Keratinocyte (primary cell): ENCODE data around the gene ADGRA3. TPM values are rescaled to one million over a fixed set of nuclear protein-coding genes. Genes with fewer than 3 reads are reported as not detected.

Experiments used
- DNase-seq: peaks from one replicate; pipeline ENCODE4 v3.0.0-alpha.2; 2011; ENCODE audit warnings: low read depth, missing footprints, low spot score
- FAIRE-seq: peaks from 2 replicates; lab custom pipeline; 2011; peaks lifted over from hg19 to GRCh38; lab: Jason Lieb, UNC
- H2AFZ ChIP-seq: 2 replicates; pipeline ENCODE4 v1.6.0; 2012; ENCODE audit warnings: low read length, control low read depth, inconsistent platforms; ENCODE audit not compliant: control insufficient read depth
- H3K27ac ChIP-seq: 2 replicates; pipeline ENCODE4 v1.5.1; 2011; ENCODE audit warnings: low read length; ENCODE audit not compliant: control insufficient read depth, insufficient read depth
- H3K27me3 ChIP-seq: 3 replicates; pipeline ENCODE4 v1.6.0; 2011; ENCODE audit warnings: low read length; ENCODE audit not compliant: control insufficient read depth, insufficient read depth; ENCODE audit errors: extremely low read depth
- H3K36me3 ChIP-seq, 2 experiments: 2 replicates in 1 of 2; 3 replicates in 1 of 2; pipeline ENCODE4 v1.5.1; 2011; ENCODE audit warnings: low read length in 2 of 2, mild to moderate bottlenecking in 1 of 2; ENCODE audit not compliant: control insufficient read depth in 2 of 2, insufficient read depth in 2 of 2; ENCODE audit errors: extremely low read depth in 1 of 2
- H3K4me1 ChIP-seq: 3 replicates; pipeline ENCODE4 v1.5.1; 2011; ENCODE audit warnings: low read length; ENCODE audit not compliant: control insufficient read depth, insufficient read depth; ENCODE audit errors: extremely low read depth
- H3K4me2 ChIP-seq: 3 replicates; pipeline ENCODE4 v1.6.0; 2011; ENCODE audit warnings: low read depth, low read length; ENCODE audit not compliant: control insufficient read depth, insufficient read depth; ENCODE audit errors: extremely low read depth
- H3K4me3 ChIP-seq, 3 experiments: fragments of 200-600 bp in 1 of 3; sonication (generic) in 1 of 3; 2 replicates in 2 of 3; 3 replicates in 1 of 3; pipeline ENCODE4 v1.5.1; 2011 to 2016; ENCODE audit warnings: low read length in 3 of 3, mild to moderate bottlenecking in 3 of 3, control low read depth in 2 of 3, inconsistent platforms in 1 of 3, low read depth in 1 of 3, mixed read lengths in 1 of 3, mixed run types in 1 of 3, moderate library complexity in 1 of 3; ENCODE audit not compliant: control insufficient read depth in 2 of 3, insufficient read depth in 2 of 3; ENCODE audit errors: extremely low read depth in 1 of 3
- H3K79me2 ChIP-seq: 2 replicates; pipeline ENCODE4 v1.6.0; 2012; ENCODE audit warnings: low read length; ENCODE audit not compliant: control insufficient read depth, insufficient read depth
- H3K9ac ChIP-seq: 3 replicates; pipeline ENCODE4 v1.6.0; 2011; ENCODE audit warnings: low read length; ENCODE audit not compliant: control insufficient read depth, insufficient read depth; ENCODE audit errors: extremely low read depth
- H3K9me1 ChIP-seq: 3 replicates; pipeline ENCODE4 v1.6.0; 2011; ENCODE audit warnings: low read length; ENCODE audit not compliant: control insufficient read depth, insufficient read depth; ENCODE audit errors: extremely low read depth
- H3K9me3 ChIP-seq: 2 replicates; pipeline ENCODE4 v1.5.1; 2012; ENCODE audit warnings: low read depth, low read length; ENCODE audit not compliant: control insufficient read depth
- H4K20me1 ChIP-seq: 3 replicates; pipeline ENCODE4 v1.6.0; 2011; ENCODE audit warnings: low read length; ENCODE audit not compliant: control insufficient read depth, insufficient read depth; ENCODE audit errors: extremely low read depth
- EZH2 ChIP-seq: IDR thresholded peaks from one replicate; pipeline ENCODE4 v1.6.1; 2012; ENCODE audit warnings: inconsistent platforms, mild to moderate bottlenecking, low read length, moderate library complexity
- dilution Hi-C: fragments of 300-500 bp; cut with MboI; formaldehyde crosslinking; loops from one replicate; pipeline ENCODE4 v1.7.0; 2020; ENCODE audit warnings: low sequenced_read_pairs; ENCODE audit not compliant: extremely low pct_ligation_motif_present
- polyA plus RNA-seq, 5 experiments: library from polyadenylated mRNA; depleted of rRNA in 3 of 5; stranded (reverse) in 3 of 5; stranded (forward) in 1 of 5; unstranded in 1 of 5; fragments of >200 nt; gene quantifications; 1 replicate in 1 of 5; 2 replicates in 3 of 5; 3 replicates in 1 of 5; pipeline versions ENCODE4 v1.2.1 to v1.2.3, GENCODE V29; 2011 to 2012; ENCODE audit warnings: missing spikeins in 2 of 5, low read depth in 1 of 5, low replicate concordance in 1 of 5
- TF ChIP-seq, protein P1 (sequence below), 3 experiments: IDR thresholded peaks in 1 of 3; conservative IDR thresholded peaks in 1 of 3; optimal IDR thresholded peaks in 1 of 3; 2 replicates in 2 of 3; 3 replicates in 1 of 3; pipeline versions ENCODE3 to v1.5.1; 2011; ENCODE audit warnings: low read length in 3 of 3, mild to moderate bottlenecking in 3 of 3, moderate library complexity in 2 of 3, control low read depth in 1 of 3, inconsistent platforms in 1 of 3; ENCODE audit not compliant: insufficient read depth in 2 of 3; ENCODE audit errors: extremely low read depth in 1 of 3

Gene ADGRA3
- polyA plus RNA-seq, 1 donor (not counting 4 experiments of a cell fraction or from before 2014, with no cell fraction given) = 38.7 TPM

- DNase-seq (no peak), FAIRE-seq (no peak)
- TF ChIP-seq, protein P1, sequence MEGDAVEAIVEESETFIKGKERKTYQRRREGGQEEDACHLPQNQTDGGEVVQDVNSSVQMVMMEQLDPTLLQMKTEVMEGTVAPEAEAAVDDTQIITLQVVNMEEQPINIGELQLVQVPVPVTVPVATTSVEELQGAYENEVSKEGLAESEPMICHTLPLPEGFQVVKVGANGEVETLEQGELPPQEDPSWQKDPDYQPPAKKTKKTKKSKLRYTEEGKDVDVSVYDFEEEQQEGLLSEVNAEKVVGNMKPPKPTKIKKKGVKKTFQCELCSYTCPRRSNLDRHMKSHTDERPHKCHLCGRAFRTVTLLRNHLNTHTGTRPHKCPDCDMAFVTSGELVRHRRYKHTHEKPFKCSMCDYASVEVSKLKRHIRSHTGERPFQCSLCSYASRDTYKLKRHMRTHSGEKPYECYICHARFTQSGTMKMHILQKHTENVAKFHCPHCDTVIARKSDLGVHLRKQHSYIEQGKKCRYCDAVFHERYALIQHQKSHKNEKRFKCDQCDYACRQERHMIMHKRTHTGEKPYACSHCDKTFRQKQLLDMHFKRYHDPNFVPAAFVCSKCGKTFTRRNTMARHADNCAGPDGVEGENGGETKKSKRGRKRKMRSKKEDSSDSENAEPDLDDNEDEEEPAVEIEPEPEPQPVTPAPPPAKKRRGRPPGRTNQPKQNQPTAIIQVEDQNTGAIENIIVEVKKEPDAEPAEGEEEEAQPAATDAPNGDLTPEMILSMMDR (optimal IDR thresholded peaks at IDR 0.05 in 1 of 3, IDR thresholded peaks at IDR 0.05 in 1 of 3, conservative IDR thresholded peaks at IDR 0.05 in 1 of 3; ENCODE audit: extremely low read depth in 1 of 3, insufficient read depth in 2 of 3, low read length in 3 of 3) = no peak
- TF ChIP-seq EZH2 = no peak
- no peaks in the 10 kb centered on the region for H3K27me3 ChIP-seq
- H3K9me3 ChIP-seq = no peaks in the 10 kb centered on the region
- H4K20me1 ChIP-seq = no peaks in the 10 kb centered on the region
- no peak overlapping the region for H3K4me2 ChIP-seq
- no peaks in the 10 kb centered on the region for H3K4me1 ChIP-seq
- dilution Hi-C loops = no loop called here
- H3K27ac ChIP-seq = no peak overlapping the region
- no peak overlapping the region for H2AFZ ChIP-seq
- peaks cover 4 to 5% of the 10 kb centered on the region in 2 experiments for H3K36me3 ChIP-seq
- H3K9me1 ChIP-seq = no peaks in the 10 kb centered on the region
- H3K4me3 ChIP-seq = no peak overlapping the region
- H3K79me2 ChIP-seq = no peaks in the 10 kb centered on the region
- no peak overlapping the region for H3K9ac ChIP-seq
Measured at GRCh38 chr4:22428441-22428840, 87.4 kb downstream of the ADGRA3 start.

- Histone ChIP-seq H3K36me3 (peaks cover 4 to 5% of the 10 kb centered on the region in 2 experiments), H3K9me1 (no peaks in the 10 kb centered on the region), H3K27ac (no peak overlapping the region), H3K79me2 (no peaks in the 10 kb centered on the region), H2AFZ (no peak overlapping the region), H3K4me3 (no peak overlapping the region), H3K27me3 (no peaks in the 10 kb centered on the region), H3K9ac (no peak overlapping the region), H3K4me2 (no peak overlapping the region), H4K20me1 (no peaks in the 10 kb centered on the region), H3K9me3 (no peaks in the 10 kb centered on the region), H3K4me1 (no peaks in the 10 kb centered on the region)
- no peak for FAIRE-seq
- TF ChIP-seq EZH2 = no peak
- TF ChIP-seq, protein P1 (optimal IDR thresholded peaks at IDR 0.05 in 1 of 3, IDR thresholded peaks at IDR 0.05 in 1 of 3, conservative IDR thresholded peaks at IDR 0.05 in 1 of 3; ENCODE audit: extremely low read depth in 1 of 3, insufficient read depth in 2 of 3, low read length in 3 of 3) = no peak
- DNase-seq = no peak
- dilution Hi-C loops = no loop called here
Measured at GRCh38 chr4:22427675-22428074, 88.2 kb downstream of the ADGRA3 start.
